RPMI8226 (cell line): ENCODE measurements around the gene RBSN.
A peak's percentile ranks its signal among the peaks of the same experiment; 100 is the strongest.

Experiments used
- DNase-seq: peaks from one replicate; pipeline ENCODE4 v3.0.0-alpha.2; 2015

Gene RBSN

DNA sequence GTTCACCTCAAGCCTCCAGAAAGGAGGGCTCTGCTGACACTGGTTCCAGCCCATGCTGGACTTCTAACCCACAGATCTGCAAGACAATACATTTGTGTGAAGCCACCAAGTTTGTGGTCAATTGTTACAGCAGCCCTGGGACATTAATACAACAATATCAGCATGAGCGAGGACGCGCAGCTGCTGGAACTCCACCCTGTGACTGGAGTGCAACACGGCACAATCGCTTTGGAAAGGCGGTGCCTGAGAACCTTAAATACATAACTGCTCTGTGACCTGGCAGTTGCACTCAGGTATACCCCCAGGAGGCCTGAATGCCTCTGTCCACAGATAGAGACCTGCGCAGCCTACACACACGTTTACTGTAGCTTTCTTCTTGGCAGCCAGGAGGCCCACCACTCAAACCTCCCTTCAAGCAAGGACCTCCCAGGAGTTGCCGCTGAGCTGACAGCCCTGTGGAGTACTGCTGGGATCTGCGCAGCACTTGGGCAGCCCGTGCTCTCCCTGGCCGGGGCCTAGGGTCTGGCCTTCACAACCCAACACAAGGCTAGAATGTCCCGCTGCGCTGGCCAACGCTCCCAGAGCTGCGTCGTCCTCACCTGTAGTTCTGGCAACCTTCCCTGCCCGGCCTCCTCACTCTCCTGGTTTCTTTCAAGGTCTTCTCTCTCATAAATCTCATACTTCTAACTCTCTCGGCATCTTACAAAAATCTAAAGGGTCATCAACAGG is 42.1 kb downstream of the RBSN start:
- DNase-seq, result no peak

DNA sequence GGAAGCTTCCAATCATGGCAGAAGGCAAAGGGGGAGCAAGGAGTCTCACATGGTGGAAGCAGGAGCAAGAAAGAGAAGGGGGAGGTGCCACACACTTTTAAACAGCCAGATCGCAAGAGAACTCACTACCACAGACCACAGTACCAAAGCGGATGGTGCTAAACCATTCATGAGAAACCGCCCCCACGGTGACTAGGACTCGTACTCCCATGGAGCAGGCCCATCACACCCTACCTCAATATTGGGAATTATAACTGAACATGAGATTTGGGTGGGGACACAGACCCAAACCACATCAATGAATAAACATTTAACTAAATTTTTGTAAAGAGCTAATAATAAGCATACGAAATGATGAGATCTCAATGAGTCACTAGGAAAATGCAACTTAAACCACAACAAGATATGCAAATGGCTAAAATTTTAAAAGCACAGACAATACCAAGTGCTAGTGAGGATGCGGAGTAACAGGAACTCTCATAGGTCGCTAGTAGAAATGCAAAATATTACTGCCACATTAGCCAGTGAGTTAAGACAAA is 43.9 kb downstream of the RBSN start:
- DNase-seq, result no peak

GRCh38 chr3:15053541-15053940 is 45.4 kb downstream of the RBSN start:
- DNase-seq, result no peak

DNA sequence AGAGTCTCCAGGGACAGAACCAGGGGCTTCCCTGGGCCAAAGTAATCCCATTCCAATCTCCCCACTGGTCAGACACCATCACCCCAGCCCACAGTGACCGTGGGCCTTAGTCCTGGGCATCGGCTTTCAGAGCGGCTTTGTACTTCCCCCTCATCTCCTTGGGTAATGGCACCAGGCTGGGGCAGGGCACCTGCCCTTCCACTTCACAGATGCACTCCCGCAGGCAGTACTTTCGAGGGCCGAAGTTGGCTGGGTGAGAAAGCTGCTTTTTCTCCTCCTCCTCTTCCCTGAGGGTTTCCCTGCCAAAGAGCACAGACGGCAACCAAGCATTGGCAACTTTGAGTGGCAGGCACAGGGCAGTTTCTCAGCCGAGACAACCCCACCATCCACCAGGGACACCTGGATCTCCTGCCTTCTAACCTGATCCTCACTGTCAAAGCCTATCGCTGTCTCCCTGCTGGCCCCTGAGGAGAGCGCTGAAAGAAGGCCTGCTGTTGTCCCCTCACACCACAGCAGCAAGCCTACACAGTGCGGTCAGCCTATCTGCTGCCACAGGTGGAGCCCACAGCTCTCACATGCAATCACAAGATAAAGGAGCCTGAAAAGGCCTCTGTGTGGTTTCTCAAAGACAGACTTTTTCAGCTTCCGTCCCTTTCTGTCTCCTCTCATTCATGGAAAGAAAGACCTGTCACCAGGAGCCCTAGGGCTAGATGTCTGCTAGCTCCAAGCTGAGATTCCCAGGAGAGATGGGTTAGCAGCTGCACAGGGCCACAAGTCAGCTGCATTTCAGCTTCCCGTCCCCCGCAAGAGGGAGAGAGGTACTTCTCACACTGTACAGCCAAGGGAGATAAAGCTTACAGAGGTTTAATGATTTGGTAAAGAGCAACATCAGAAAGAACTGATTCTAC is 46.4 kb downstream of the RBSN start:
- no peak for DNase-seq

- peak; percentile 59 for DNase-seq
Measured at GRCh38 chr3:15051531-15051930, 47.4 kb downstream of the RBSN start.

DNA sequence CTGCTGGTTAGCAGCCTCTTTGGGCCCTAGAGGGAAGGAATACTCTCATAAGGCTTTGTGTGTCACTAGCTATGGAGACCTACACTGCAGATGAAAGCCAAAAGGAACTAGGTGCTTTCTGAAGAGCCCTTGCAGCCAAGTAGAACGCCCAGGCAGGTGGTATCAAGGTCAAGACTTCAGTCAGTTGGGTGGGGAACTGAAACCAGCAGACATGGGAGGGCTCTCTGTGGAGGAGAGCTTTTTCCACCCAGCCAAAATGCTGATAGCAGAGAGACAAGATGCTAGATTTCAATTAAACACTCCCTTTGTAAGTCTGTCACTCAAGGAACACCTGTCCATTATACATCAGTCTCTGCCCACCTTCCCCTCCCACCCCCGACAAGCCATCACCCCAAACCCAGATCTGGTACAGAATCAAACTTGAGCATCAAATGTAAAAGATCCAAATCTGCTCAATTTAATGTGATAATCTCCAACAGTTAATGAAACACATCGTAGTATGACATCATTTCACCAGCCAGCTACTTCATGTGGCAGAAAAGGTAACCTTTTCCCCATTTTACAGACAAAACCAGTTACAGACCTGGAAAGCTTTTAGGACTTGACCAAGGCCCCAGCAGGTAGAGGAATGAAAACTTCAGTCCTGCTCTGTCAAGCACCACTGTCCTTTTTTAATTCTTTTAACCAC is 48.4 kb downstream of the RBSN start:
- peak; percentile 80 for DNase-seq

GRCh38 chr3:15049584-15049983 is 49.4 kb downstream of the RBSN start:
- DNase-seq, result no peak

- DNase-seq, result no peak
Measured at GRCh38 chr3:15045667-15046066, 53.3 kb downstream of the RBSN start.

DNA sequence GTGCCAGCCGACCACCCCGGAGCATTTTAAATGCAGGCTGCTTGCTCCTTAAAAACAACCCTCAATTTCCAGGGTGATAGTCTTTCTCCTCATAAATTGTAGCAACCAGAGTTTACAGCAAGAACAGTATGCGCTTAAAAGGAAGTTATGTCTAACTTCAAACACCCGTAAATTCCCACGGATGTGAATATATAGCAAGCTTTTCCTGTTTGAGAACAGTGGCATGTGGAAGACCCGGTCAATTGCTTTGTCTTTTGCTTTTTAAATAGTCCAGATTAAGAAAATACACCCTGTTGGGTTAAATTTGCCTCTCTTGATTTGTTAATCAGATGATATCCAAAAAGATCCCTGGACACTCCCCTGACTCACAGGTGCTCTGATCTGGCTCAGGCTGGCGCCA is 54.6 kb downstream of the RBSN start:
- DNase-seq, result no peak

GRCh38 chr3:15043408-15044171 is 55.4 kb downstream of the RBSN start:
- DNase-seq, result no peak

GRCh38 chr3:15042936-15043335 is 56.0 kb downstream of the RBSN start:
- no peak for DNase-seq

GRCh38 chr3:15041950-15042349 is 57.0 kb downstream of the RBSN start:
- DNase-seq, result no peak

DNA sequence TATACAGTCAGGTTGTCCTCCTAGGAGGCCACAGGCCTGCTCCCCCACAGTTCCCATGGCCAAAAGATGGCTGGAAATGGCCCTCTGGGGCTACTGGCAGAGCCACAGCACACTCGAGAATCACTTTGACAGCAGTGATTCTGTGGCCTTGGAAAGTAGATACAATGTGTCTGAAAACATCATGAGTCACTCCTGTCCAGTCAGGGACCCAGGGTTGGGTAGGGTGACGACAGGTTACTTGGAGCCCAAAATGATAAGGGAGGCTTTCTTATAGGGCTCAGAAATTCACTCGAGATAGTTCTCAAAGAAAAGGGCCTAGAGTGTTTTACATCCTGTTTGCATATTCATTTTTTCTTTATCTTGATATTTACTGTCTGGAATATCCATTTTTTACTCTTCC is 58.1 kb downstream of the RBSN start:
- DNase-seq, result no peak

DNA sequence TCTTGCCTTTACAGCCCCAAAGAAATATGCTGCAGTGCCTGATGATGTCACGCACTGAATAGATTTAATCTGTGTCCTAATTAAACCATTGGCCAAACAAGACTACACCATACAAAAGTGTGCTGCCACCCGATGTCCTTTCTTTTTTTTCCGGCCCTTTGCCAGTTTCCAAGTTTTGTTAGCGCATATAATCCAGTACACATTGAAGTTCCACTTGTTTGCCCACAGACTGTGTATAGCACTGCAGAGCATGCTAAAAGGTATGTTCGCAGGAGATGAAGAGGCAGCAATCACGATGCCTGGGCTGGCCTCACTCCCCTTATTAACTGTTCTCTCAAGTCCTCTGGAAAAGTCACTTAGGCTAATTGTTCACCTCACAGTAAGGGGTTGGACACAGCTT is 60.6 kb downstream of the RBSN start:
- DNase-seq, result no peak

DNA sequence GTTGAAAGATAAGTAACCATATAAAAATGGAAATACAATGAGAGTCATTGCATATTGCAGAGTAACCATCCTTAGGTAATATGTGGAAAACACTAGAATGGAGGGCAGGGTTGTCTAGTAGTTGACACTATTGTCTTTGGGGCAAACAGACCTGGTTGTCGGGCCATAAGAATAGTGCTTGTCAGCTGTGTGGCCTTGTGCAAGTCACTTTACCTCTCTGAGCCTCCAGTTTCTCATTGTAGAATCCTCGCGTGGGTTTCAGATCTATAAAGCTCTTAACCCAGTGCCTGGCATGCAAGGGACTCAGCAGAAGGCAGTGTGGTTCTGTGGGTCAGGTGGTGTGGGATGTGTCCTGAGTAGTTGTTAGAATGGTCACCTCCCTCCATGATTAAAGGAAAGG is 65.8 kb downstream of the RBSN start:
- no peak for DNase-seq

- DNase-seq, result no peak
Measured at GRCh38 chr3:15032650-15033049, 66.3 kb downstream of the RBSN start.

DNA sequence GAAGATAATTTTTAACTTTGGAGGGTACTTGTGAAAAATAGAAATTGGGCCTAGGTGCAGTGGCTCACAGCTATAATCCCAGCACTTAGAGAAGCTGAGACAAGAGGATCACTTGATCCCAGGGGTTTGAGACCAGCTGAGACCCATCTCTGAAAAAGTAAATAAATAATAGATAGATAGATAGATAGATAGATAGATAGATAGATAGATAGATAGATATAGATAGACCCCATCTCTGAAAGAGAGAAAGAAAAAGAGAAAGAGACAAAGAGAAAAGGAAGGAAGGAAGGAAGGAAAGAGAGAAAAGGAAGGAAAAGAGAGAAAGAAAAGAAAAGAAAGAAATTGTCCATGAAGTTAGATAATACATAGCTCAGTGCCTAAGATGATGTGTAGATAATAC is 69.3 kb downstream of the RBSN start:
- no peak for DNase-seq

DNA sequence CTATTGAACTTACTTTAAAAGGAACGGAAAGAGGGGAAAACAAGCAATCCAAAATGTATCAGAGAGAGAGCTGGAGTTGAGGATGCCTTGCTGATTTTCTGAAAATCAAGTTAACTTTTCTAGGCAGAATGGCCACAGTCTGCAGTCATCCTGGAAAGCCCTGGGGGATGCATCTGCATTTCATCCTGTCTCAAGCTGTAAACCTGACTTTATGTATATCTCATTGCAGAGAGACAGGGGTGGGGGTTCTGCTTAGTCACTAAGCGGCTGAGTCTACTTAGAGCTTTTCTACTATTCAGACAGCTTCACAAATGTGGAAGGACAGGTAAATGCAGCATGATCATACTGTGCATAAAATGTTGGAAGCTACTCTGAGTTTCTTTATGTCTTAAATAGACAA is 75.2 kb downstream of the RBSN start:
- DNase-seq, result no peak

GRCh38 chr3:15023249-15023648 is 75.7 kb downstream of the RBSN start:
- no peak for DNase-seq
